GM10847 (cell line): ENCODE data around the gene NLRC5.

ENCODE experiments used
- POLR2A ChIP-seq: IDR thresholded peaks from 2 replicates; pipeline ENCODE4 v1.6.1; 2011; ENCODE audit not compliant: insufficient read length; ENCODE audit errors: extremely low read depth

The NLRC5 gene

DNA sequence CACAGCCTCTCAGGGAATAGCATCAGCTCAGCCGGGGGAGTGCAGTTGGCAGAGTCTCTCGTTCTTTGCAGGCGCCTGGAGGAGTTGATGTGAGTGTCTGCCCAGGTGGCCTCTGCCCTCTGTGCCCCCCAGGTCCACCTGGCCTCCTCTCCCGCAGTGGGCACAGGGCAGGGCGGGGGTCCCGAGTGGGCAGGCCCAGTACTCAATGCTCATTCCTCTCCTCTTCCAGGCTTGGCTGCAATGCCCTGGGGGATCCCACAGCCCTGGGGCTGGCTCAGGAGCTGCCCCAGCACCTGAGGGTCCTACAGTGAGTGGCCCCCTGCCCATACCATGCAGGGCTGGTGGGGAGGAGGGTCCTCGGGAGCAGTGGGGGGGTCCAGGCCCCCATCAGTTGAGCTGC is 88.4 kb downstream of the NLRC5 start:
- TF ChIP-seq POLR2A: no peak

DNA sequence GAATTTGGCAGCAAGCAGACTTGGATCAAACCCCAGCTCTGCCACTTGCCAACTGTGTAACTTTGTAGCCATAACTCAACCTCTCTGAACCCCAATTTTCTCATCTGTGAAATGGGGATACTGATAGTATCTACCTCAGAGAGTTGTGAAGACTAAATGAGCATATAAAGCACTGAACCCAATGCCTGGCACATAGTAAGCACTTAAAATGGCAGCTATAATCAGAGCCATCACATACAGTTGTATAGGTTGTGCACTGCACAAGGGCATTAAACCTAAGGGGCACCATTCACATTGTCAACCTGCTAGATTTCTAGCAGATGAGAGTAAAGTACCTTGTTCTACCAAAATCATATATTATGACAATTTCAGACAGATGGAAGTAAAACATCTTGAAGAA is 92.4 kb downstream of the NLRC5 start:
- no peak for TF ChIP-seq POLR2A

DNA sequence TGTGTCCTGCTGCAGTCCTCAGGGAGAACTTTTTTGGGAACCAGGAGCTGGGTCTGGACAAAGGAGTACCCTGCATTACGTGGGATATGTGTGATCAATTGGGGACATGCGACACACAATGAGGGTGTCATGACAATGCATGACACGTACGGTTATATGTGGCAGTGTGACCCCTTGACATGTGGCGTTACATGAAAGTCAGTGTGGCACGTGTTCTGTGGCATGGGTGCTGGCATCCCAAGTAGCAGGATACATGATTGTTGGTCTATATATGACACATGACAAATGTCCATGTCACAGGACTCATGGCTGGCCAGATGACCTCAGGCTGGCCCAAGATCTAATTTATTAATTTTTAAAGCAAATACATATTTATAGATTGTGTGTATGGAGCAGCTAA is 93.3 kb downstream of the NLRC5 start:
- no peak for TF ChIP-seq POLR2A

DNA sequence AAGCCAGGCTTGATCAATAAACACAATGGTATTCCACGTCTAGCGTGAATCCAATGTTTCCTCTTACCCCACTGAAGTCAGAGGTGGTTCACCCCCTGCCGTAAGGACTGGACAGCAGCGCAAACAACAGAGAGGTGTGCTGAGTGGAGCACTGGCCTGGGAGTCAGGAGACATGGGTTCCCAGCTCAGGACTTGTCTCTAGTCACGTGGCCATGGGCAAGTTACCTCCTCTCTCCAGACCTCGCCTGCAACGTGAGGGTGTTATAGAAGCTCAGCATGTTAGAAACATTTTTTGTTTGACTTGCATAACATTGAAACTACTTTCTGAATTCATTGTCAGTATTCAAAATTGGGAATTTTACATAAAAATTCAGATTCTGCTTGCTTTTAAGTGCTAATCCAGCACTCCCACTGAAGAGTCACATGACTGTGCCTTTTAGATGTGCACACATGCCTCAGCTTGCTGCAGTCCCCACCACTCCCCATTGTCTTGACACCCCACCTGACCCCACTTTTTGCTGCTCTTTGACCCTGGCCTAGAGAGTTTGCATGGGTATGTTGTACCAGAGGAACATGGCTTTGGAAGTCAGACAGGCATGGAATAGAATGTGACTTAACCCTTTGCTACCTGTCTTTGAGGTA is 94.2 kb downstream of the NLRC5 start:
- TF ChIP-seq POLR2A: no peak

DNA sequence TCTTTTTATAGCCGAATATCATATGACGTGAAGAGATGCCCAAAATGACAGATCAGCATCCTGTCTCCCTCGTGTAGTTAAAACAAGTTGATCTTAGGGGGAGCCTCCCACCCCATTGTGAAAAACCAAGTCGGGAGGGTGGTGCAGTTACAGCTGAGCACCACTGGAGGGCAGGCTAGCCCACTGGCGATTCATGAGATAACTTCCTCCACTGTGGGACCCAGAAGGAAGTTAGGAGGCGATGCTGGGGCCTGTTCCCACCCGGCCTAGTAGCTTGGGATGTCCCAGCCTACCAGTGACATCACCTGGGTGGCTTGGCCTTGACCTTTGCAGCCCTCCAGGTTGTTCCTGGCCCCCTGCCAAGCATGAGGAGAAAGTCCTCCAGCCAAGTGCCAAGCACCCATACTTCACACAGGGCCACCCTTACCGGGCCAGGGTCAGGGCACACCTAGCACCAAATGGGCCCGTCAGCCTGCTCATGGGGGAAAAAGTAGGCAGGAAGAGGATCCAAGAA is 95.0 kb downstream of the NLRC5 start:
- TF ChIP-seq POLR2A: no peak

GRCh38 chr16:57084996-57085395 is 95.6 kb downstream of the NLRC5 start:
- TF ChIP-seq POLR2A: no peak

GRCh38 chr16:57087003-57087402 is 97.6 kb downstream of the NLRC5 start:
- no peak for TF ChIP-seq POLR2A

GRCh38 chr16:57089406-57089805 is 100.0 kb downstream of the NLRC5 start:
- no peak for TF ChIP-seq POLR2A

DNA sequence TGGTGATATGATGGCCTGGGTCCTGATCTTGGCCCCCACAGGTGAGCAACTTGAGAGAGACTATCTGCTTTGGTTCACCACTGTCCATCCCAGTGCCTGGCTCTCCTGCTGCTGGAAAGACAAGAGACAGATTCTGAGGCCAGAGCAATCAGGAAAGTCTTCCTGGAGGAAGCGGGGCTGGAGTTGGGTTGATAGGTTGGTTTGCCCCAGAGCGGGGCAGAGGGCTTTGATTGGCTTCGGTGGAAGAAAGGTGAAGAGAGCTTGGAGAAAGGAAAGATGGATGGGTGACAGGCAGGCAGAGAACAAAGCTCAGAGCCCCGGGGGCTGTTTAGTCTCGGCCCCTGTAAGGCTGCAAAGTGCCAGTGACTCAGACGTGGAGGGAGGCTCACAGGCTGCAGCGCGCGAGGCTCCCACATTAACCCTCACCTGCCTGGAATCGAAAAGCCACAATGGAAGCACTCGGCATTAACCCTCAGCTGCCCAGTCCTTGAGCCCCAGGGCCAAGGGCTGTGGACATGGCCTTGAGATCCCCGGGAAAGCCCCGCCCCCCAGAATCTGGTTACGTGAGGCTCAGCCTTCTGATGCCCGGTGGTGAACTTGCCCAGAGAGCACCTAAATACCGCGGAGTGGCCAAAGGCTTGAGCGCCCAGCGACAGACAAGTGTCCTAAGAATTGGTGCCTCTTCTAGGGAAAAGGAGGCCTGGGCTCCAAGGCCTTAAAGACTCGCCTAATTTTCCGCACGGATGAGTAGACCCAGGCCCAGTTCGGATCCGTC is 102.0 kb downstream of the NLRC5 start:
- TF ChIP-seq POLR2A: no peak

DNA sequence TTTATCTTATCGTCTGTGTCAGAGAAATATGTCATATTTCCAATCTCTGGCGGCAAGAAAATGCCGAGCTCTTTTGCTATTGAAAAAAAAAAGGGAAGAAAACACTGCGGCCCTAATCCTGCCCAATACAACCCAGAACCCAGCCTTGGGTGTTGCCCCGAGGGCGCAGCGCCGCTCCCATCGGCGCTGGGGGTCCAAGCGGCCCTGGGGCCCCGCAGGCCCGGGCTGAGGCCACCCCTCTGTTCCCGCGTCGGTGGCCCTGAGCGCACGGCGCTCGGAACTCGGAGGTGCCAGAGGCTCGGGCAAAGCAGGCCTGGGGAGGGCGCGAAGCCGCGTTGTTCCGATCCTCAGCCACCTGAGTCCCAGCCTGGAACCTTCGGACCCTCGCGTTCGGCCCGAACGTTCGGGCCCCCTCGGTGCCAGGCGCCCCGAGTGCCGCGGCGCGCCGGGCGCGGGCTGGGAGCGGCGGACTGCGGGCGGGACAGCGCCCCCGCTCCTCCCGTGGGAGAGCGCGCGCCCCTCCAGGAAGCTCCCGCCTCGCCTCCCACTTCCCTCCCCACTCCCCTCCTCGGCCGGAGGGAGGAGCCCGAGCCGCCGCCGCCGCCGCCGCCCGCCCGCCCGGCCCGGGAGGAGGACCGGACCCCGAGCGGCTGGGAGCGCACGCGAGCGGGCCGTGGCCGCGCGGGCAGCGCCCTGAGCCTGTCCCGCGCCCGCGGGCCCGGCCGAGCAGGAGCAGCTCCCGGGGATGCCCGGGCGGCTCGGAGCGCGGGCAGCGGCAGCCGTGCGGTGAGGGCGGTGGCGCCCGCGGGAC is 102.8 kb downstream of the NLRC5 start, which contains the start of gene CPNE2:
Gene CPNE2, plus strand, starts transcription at position 609 of the 811 bp plus-strand sequence. CDS start 18,160 bp downstream, outside the sequence.
- no peak for TF ChIP-seq POLR2A

DNA sequence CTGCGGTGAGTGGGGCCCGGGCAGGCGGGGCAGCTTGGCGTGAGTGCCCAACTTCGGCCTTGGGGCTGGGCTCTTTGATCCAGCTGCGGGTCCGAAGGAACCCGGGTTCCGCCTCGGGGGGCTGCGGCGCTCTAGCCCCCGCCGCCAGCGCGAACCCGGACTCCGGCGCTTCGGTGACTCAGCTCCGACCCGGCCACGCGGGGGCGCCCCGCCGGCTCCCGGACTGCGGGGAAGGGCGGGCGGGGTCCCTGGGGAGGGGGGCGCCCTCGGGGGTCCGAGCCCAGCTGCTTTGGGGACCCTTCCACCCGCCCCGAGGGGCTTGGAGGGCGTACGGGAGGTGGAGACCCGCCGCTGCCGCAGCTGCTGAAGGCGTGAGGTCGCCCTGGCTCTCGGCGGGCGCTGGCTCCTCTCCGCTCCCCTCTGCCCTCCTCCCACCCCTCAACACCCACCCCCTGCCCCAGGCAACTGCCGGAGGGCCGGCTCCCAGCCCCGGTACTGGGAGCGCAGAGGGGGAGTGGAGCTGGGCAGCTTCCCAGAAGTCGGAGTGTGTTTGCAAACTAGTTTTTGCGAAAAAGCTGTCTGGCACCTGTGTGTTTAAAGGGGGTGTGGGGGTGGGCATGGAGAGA is 103.5 kb downstream of the NLRC5 start:
- TF ChIP-seq POLR2A: no peak

DNA sequence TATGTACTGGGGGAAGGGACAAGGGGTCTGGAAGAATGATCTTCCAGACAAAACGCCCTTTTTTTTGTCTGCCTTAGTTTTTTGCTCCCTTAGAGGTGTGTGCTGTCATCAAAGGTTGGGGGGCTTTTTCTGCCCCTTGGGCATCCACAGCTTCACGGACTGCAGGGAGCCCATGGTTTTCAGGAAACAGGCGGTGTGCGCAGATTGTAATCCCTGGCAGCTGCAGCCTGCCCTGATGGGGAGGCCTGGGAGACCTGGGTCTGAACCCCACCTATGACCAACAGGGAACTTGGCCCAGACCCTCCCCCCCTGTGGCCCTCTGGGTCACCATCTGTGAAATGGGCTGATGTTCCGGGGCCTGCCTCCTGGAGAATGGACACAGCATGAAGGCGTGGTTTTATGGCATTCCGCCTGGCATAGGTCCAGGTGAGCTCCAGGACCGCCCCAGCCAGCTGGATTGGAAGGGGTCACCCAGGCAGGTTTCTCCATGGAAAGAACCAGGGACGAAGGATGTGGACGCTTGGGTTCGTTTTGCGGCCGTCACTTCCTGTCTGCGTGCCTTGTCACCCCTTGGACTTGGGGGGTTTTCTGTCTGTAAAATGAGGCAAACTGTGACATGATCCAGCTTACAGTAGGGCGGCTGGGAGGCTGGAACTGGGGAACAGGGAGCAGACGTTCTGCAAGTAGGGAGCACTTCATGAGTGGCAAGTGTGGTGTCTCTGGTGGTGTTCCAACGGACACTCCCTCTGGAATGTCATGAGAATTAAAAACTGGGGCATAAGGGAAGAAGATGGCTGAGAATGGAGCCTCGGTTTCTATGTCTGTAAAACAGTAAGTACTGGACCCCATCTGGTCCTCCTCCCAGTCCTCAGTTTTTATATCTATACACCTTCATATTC is 104.6 kb downstream of the NLRC5 start:
- no peak for TF ChIP-seq POLR2A

GRCh38 chr16:57094911-57095310 is 105.6 kb downstream of the NLRC5 start:
- no peak for TF ChIP-seq POLR2A

- TF ChIP-seq POLR2A: no peak
Measured at GRCh38 chr16:57096192-57096591, 106.8 kb downstream of the NLRC5 start.
